22Rv1 (cell line): ENCODE data around the gene D2HGDH.

ENCODE experiments used
- H3K27ac ChIP-seq: fragments of 450-650 bp; 2 replicates; pipeline ENCODE4 v1.5.1; 2017
- ZFX ChIP-seq: fragments of 450-650 bp; IDR thresholded peaks from 2 replicates; pipeline ENCODE4 v1.6.1; 2017; ENCODE audit warnings: antibody characterized with exemption, borderline replicate concordance
- TF ChIP-seq, protein P1 (sequence below): fragments of 450-650 bp; IDR thresholded peaks from 2 replicates; pipeline ENCODE4 v1.5.1; 2017; ENCODE audit warnings: mild to moderate bottlenecking

D2HGDH gene

DNA sequence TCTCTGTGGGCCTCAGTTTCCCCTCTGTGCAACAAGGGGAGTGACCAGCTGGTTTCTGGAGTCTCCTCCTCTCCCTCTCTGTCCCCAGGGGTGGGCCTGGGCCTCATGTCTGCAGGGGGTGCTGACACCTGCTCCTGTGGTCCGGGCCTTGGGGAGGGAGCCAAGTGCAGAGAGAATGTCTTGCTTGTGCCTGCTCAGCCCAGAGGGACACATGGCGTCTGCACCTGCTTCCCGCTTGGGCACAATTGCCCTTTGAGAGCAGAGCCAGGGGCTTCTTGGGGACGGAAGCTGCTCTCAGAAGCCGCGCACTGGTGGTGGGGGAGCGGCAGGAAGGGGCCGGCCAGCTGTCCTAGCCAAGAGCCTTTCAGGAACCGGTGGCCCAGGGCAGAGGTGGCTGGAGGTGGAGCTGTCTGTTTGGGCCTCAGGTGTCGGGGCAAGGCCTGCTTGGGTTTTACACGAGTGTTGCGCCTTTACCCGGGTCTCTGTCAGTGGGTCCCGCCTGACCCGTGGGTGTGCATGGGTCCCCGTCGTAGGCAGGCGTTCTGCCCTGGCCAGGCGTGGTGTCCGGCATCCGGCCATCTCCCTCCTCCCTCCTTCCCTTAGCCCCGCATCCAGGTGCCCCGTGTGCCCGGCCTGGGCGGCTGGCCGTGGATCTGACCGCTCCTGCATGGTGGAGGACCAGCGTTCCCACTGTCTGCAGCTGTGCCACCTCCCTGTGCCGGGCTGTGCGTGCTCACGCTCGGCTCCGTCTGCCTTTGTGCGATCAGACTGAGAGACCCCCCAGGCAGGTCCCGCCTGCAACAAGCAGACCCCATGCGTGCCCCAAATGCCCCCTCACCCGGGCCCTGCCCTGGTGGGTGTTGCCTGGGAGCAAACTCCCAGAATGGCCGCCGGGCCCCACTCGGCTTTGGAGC, 78.6 kb downstream of the D2HGDH start:
- no peak overlapping the region for H3K27ac ChIP-seq
- TF ChIP-seq ZFX: no peak
- TF ChIP-seq, protein P1, sequence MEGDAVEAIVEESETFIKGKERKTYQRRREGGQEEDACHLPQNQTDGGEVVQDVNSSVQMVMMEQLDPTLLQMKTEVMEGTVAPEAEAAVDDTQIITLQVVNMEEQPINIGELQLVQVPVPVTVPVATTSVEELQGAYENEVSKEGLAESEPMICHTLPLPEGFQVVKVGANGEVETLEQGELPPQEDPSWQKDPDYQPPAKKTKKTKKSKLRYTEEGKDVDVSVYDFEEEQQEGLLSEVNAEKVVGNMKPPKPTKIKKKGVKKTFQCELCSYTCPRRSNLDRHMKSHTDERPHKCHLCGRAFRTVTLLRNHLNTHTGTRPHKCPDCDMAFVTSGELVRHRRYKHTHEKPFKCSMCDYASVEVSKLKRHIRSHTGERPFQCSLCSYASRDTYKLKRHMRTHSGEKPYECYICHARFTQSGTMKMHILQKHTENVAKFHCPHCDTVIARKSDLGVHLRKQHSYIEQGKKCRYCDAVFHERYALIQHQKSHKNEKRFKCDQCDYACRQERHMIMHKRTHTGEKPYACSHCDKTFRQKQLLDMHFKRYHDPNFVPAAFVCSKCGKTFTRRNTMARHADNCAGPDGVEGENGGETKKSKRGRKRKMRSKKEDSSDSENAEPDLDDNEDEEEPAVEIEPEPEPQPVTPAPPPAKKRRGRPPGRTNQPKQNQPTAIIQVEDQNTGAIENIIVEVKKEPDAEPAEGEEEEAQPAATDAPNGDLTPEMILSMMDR: no peak

- no peak for TF ChIP-seq ZFX
- TF ChIP-seq, protein P1: no peak
- H3K27ac ChIP-seq: no peak overlapping the region
Measured at GRCh38 chr2:241813644-241814392, 79.4 kb downstream of the D2HGDH start.

- TF ChIP-seq ZFX: no peak
- TF ChIP-seq, protein P1: no peak
Measured at GRCh38 chr2:241814393-241814642, 79.9 kb downstream of the D2HGDH start.

GRCh38 chr2:241814643-241815476, 80.4 kb downstream of the D2HGDH start:
- H3K27ac ChIP-seq: no peak overlapping the region
- TF ChIP-seq ZFX: no peak
- TF ChIP-seq, protein P1: no peak

More at GRCh38 chr2:241814393-241814642, 79.9 kb downstream of the D2HGDH start:
- H3K27ac ChIP-seq: no peak overlapping the region

DNA sequence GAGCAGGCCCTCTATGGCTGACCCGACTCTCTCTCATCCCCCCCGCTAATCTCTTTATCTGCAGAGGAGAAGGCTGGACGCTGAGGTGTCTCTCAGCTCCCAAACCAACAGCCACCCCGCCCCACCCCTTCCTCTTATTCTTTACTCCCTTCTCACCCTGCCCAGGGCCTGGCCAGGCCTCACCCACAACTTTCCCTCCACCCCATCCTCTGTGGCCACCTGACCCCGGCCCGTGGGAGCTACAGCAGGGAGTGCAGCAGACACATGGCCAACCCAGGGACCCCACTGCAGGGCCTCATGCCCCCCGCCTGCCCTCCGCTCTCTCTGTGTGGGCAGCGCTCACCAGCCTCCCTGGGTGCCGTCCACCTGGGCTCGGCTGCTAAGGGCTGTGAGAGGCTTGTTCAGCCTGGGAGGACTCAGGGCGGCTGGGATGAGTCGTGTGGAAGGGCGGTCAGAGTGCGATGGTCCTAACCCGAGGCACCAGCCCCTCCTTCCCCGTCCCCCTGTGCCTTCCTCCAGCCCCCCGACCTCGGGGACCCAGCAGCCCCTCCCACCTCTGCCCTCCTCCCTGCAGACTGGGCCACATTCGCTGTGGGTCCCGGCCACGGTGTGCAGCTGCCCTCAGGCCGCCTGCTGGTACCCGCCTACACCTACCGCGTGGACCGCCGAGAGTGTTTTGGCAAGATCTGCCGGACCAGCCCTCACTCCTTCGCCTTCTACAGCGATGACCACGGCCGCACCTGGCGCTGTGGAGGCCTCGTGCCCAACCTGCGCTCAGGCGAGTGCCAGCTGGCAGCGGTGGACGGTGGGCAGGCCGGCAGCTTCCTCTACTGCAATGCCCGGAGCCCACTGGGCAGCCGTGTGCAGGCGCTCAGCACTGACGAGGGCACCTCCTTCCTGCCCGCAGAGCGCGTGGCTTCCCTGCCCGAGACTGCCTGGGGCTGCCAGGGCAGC, 81.3 kb downstream of the D2HGDH start:
- TF ChIP-seq, protein P1: no peak
- TF ChIP-seq ZFX: no peak
- H3K27ac ChIP-seq: no peak overlapping the region

- no peak overlapping the region for H3K27ac ChIP-seq
- TF ChIP-seq, protein P1: no peak
- no peak for TF ChIP-seq ZFX
Measured at GRCh38 chr2:241816431-241817121, 82.1 kb downstream of the D2HGDH start.
